ENCODE results near the gene MRPL3. TPM values are rescaled to one million over a fixed set of nuclear protein-coding genes. Genes with fewer than 3 reads are reported as not detected.

MRPL3 gene
- polyA plus RNA-seq, 3 donors = 20.9 to 66.3 (median 62.9) TPM

DNA sequence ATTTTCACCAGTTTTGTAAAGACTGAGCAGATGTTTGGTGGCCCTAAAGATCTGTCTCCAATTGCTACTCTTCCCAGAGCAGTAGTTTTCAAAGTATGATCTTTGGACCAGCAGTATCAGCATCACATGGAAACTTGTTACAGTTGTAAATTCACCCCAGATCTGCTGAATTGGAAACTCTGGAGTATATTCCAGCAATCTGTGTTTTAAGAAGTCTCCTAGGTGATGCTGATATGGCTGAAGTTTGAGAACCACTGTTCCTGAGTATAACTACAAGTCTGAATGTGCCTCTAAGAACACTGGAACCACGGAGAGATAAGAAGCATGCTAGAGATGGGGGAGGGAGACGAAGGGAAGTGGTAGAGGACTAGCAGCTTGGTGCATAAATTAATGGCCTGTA, 75.5 kb downstream of the MRPL3 start:
- no peaks in the 10 kb centered on the region for H3K4me1 Mint-ChIP-seq
- DNase-seq = no peak
- Histone ChIP-seq H3K4me3 (replicated peaks in 1 of 3; ENCODE audit: low read depth in 2 of 3, low read length in 3 of 3) (no peak overlapping the region), H3K9me3 (replicated peaks in 1 of 2; ENCODE audit: control insufficient read depth in 1 of 2, insufficient read depth in 1 of 2, low read length in 2 of 2) (no peaks in the 10 kb centered on the region), H4K20me1 (ENCODE audit: insufficient read depth, low read length) (no peaks in the 10 kb centered on the region), H3K27ac (ENCODE audit: low read depth in 1 of 2, low read length in 2 of 2) (no peak overlapping the region), H3K9ac (ENCODE audit: insufficient read depth, low read length, poor library complexity, severe bottlenecking) (no peak overlapping the region), H3K79me2 (ENCODE audit: insufficient read depth, low read length) (no peaks in the 10 kb centered on the region), H3K4me2 (replicated peaks; ENCODE audit: extremely low read depth, low read length, poor library complexity, severe bottlenecking) (no peak overlapping the region), H3K36me3 (replicated peaks in 1 of 2; ENCODE audit: control insufficient read depth in 1 of 2, insufficient read depth in 2 of 2, low read length in 2 of 2) (no peaks in the 10 kb centered on the region), H2AFZ (ENCODE audit: insufficient read depth, low read depth, low read length, poor library complexity, severe bottlenecking) (no peak overlapping the region), H3K4me1 (ENCODE audit: control insufficient read depth in 1 of 2, insufficient read depth in 2 of 2, low read length in 2 of 2) (no peaks in the 10 kb centered on the region), H3K27me3 (ENCODE audit: control insufficient read depth in 2 of 2, insufficient read depth in 2 of 2, low read length in 2 of 2) (no peaks in the 10 kb centered on the region)
- TF ChIP-seq, protein P1, sequence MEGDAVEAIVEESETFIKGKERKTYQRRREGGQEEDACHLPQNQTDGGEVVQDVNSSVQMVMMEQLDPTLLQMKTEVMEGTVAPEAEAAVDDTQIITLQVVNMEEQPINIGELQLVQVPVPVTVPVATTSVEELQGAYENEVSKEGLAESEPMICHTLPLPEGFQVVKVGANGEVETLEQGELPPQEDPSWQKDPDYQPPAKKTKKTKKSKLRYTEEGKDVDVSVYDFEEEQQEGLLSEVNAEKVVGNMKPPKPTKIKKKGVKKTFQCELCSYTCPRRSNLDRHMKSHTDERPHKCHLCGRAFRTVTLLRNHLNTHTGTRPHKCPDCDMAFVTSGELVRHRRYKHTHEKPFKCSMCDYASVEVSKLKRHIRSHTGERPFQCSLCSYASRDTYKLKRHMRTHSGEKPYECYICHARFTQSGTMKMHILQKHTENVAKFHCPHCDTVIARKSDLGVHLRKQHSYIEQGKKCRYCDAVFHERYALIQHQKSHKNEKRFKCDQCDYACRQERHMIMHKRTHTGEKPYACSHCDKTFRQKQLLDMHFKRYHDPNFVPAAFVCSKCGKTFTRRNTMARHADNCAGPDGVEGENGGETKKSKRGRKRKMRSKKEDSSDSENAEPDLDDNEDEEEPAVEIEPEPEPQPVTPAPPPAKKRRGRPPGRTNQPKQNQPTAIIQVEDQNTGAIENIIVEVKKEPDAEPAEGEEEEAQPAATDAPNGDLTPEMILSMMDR (IDR thresholded peaks at IDR 0.05) = no peak
- peaks cover 0 to 5% (median 4%) of the 10 kb centered on the region in 3 donors for H3K27me3 Mint-ChIP-seq (ENCODE audit: low read depth in 3 of 3)
- no CpG with 5 or more reads among the region's 2 CpGs for WGBS (ENCODE audit: insufficient coverage)
- H3K9me3 Mint-ChIP-seq = peaks cover 0 to 3% (median 0%) of the 10 kb centered on the region in 7 donors
- no peaks in the 10 kb centered on the region for H3K36me3 Mint-ChIP-seq
- no peak overlapping the region for H3K4me3 Mint-ChIP-seq
- intact Hi-C loops (cut with micrococcal nuclease) = no loop called here
- no peak overlapping the region for H3K27ac Mint-ChIP-seq

DNA sequence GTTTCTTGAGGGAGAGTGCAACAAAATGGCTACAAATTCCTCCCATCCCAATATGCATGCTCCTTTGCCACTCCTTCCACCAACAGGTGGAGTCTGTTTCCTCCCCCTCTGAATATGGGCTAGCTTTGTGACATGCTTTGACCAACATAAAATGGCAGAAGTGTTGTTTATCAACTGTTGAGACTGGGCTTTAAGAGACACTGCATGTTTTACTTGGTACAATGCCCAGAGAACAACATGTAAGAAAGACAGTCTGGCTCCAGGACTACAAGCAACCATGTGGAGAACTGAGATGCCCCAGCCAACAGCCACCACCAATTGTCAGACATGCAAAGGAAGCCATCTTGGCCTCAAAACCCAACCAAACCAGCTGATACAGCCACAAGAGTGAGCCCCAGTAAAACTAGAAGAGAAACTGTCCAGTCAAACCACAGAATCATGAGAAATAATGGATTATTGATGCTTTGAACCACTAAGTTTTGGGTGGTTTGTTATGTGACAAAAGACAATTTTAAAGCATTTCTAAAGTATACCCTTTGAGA, 80.7 kb downstream of the MRPL3 start:
- H3K27me3 Mint-ChIP-seq (ENCODE audit: low read depth in 3 of 3) = peaks cover 0 to 4% (median 2%) of the 10 kb centered on the region in 3 donors
- peaks cover 0 to 8% (median 4%) of the 10 kb centered on the region in 7 donors for H3K9me3 Mint-ChIP-seq
- Histone ChIP-seq H3K79me2 (ENCODE audit: insufficient read depth, low read length) (no peaks in the 10 kb centered on the region), H3K9ac (ENCODE audit: insufficient read depth, low read length, poor library complexity, severe bottlenecking) (no peak overlapping the region), H3K4me3 (replicated peaks in 1 of 3; ENCODE audit: low read depth in 2 of 3, low read length in 3 of 3) (no peak overlapping the region), H3K4me1 (ENCODE audit: control insufficient read depth in 1 of 2, insufficient read depth in 2 of 2, low read length in 2 of 2) (no peaks in the 10 kb centered on the region), H4K20me1 (ENCODE audit: insufficient read depth, low read length) (no peaks in the 10 kb centered on the region), H3K4me2 (replicated peaks; ENCODE audit: extremely low read depth, low read length, poor library complexity, severe bottlenecking) (no peak overlapping the region), H3K27me3 (ENCODE audit: control insufficient read depth in 2 of 2, insufficient read depth in 2 of 2, low read length in 2 of 2) (no peaks in the 10 kb centered on the region), H3K9me3 (replicated peaks in 1 of 2; ENCODE audit: control insufficient read depth in 1 of 2, insufficient read depth in 1 of 2, low read length in 2 of 2) (no peaks in the 10 kb centered on the region), H3K27ac (ENCODE audit: low read depth in 1 of 2, low read length in 2 of 2) (no peak overlapping the region), H3K36me3 (replicated peaks in 1 of 2; ENCODE audit: control insufficient read depth in 1 of 2, insufficient read depth in 2 of 2, low read length in 2 of 2) (no peaks in the 10 kb centered on the region), H2AFZ (ENCODE audit: insufficient read depth, low read depth, low read length, poor library complexity, severe bottlenecking) (no peak overlapping the region)
- no peaks in the 10 kb centered on the region for H3K36me3 Mint-ChIP-seq
- no peaks in the 10 kb centered on the region for H3K4me1 Mint-ChIP-seq
- no peak overlapping the region for H3K27ac Mint-ChIP-seq
- no peak overlapping the region for H3K4me3 Mint-ChIP-seq
- DNase-seq = no peak
- intact Hi-C loops (cut with micrococcal nuclease) = no loop called here
- TF ChIP-seq, protein P1 (IDR thresholded peaks at IDR 0.05) = no peak

Measured in CD14-positive monocyte (primary cell).